PFSK-1 (cell line): ENCODE measurements around the gene PCDHB11.

Experiments used
- POLR2AphosphoS5 ChIP-seq: IDR thresholded peaks from 2 replicates; pipeline ENCODE4 v1.6.1; 2012; ENCODE audit warnings: low read depth, mild to moderate bottlenecking, control low read depth, low read length, moderate library complexity
- SIN3A ChIP-seq: IDR thresholded peaks from 2 replicates; pipeline ENCODE4 v1.6.1; 2012; ENCODE audit warnings: mild to moderate bottlenecking, low read length, moderate library complexity, borderline replicate concordance; ENCODE audit not compliant: insufficient read depth
- TAF1 ChIP-seq: IDR thresholded peaks from 2 replicates; pipeline ENCODE4 v1.6.1; 2012; ENCODE audit warnings: low read length, control low read depth, borderline replicate concordance; ENCODE audit not compliant: insufficient read depth

GRCh38 chr5:141208478-141208877 is 9.1 kb downstream of the PCDHB11 start, which contains the start of gene PCDHB12:
- TF ChIP-seq POLR2AphosphoS5 (no peak), TAF1 (no peak), SIN3A (no peak)
